ENCODE measurements around the gene TRIM42.

TRIM42 gene

GRCh38 chr3:140710711-140711389 is 33.0 kb downstream of the TRIM42 start:
- DNase-seq, result no peak

- no peak for DNase-seq
These were observed 33.6 kb downstream of the TRIM42 start for GRCh38 chr3:140711390-140712035.

- DNase-seq, result no peak
These were observed 34.4 kb downstream of the TRIM42 start for GRCh38 chr3:140712301-140712700.

GRCh38 chr3:140715035-140715434 is 37.2 kb downstream of the TRIM42 start:
- no peak for DNase-seq

GRCh38 chr3:140717921-140718320 is 40.1 kb downstream of the TRIM42 start:
- DNase-seq, result no peak

- DNase-seq, result no peak
These were observed 42.2 kb downstream of the TRIM42 start for GRCh38 chr3:140719841-140720614.

GRCh38 chr3:140723576-140723975 is 45.7 kb downstream of the TRIM42 start:
- no peak for DNase-seq

- DNase-seq, result no peak
These were observed 47.3 kb downstream of the TRIM42 start for GRCh38 chr3:140724856-140725812.

- DNase-seq, result no peak
These were observed 48.2 kb downstream of the TRIM42 start for GRCh38 chr3:140726066-140726465.

- no peak for DNase-seq
These were observed 50.0 kb downstream of the TRIM42 start for GRCh38 chr3:140727886-140728285.

GRCh38 chr3:140731440-140732119 is 53.7 kb downstream of the TRIM42 start:
- no peak for DNase-seq

GRCh38 chr3:140733623-140734022 is 55.8 kb downstream of the TRIM42 start:
- no peak for DNase-seq

- DNase-seq, result no peak
These were observed 59.1 kb downstream of the TRIM42 start for GRCh38 chr3:140736863-140737460.

GRCh38 chr3:140742116-140742515 is 64.3 kb downstream of the TRIM42 start:
- no peak for DNase-seq

GRCh38 chr3:140748171-140748570 is 70.3 kb downstream of the TRIM42 start:
- no peak for DNase-seq

- no peak for DNase-seq
These were observed 71.0 kb downstream of the TRIM42 start for GRCh38 chr3:140748903-140749302.
